OCI-LY1 (cell line): ENCODE data around the gene GNG4.

Experiments used
- EZH2 ChIP-seq: fragments of 200-600 bp; sonication (generic), shearing (Covaris generic); IDR thresholded peaks from 2 replicates; pipeline ENCODE4 v1.8.0; 2017; ENCODE audit warnings: borderline replicate concordance, mixed run types, mild to moderate bottlenecking, antibody characterized with exemption, low read length, moderate library complexity, mixed read lengths
- TF ChIP-seq, protein P1 (sequence below): fragments of 200-600 bp; sonication (generic), shearing (Covaris generic); IDR thresholded peaks from 2 replicates; pipeline ENCODE4 v1.5.1; 2017; ENCODE audit warnings: mild to moderate bottlenecking, antibody characterized with exemption, low read length, moderate library complexity, mixed read lengths

GRCh38 chr1:235588916-235589515 lies 60.6 kb downstream of the GNG4 start:
- TF ChIP-seq, protein P1, sequence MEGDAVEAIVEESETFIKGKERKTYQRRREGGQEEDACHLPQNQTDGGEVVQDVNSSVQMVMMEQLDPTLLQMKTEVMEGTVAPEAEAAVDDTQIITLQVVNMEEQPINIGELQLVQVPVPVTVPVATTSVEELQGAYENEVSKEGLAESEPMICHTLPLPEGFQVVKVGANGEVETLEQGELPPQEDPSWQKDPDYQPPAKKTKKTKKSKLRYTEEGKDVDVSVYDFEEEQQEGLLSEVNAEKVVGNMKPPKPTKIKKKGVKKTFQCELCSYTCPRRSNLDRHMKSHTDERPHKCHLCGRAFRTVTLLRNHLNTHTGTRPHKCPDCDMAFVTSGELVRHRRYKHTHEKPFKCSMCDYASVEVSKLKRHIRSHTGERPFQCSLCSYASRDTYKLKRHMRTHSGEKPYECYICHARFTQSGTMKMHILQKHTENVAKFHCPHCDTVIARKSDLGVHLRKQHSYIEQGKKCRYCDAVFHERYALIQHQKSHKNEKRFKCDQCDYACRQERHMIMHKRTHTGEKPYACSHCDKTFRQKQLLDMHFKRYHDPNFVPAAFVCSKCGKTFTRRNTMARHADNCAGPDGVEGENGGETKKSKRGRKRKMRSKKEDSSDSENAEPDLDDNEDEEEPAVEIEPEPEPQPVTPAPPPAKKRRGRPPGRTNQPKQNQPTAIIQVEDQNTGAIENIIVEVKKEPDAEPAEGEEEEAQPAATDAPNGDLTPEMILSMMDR = no peak
- no peak for TF ChIP-seq EZH2
